HG03558 (cell line): ENCODE data around the gene SIX3.

ENCODE experiments used
- ATAC-seq: cut with Tn5 transposase; IDR thresholded peaks from one replicate; pipeline ENCODE4 v1.9.1; 2021; ENCODE audit warnings: moderate number of reproducible peaks; ENCODE audit not compliant: unreplicated experiment; ENCODE audit errors: extremely low read depth

The SIX3 gene

GRCh38 chr2:44954889-44955592, 13.5 kb downstream of the SIX3 start:
- no peak for ATAC-seq

GRCh38 chr2:44955593-44956392, 14.3 kb downstream of the SIX3 start:
- ATAC-seq, result no peak

- no peak for ATAC-seq
These were observed 15.3 kb downstream of the SIX3 start for GRCh38 chr2:44956843-44957242.

- no peak for ATAC-seq
These were observed 16.3 kb downstream of the SIX3 start for GRCh38 chr2:44957656-44958327.

GRCh38 chr2:44959855-44960254, 18.4 kb downstream of the SIX3 start:
- ATAC-seq, result no peak

GRCh38 chr2:44960871-44961270, 19.4 kb downstream of the SIX3 start:
- ATAC-seq, result no peak

GRCh38 chr2:44962176-44962695, 20.7 kb downstream of the SIX3 start:
- no peak for ATAC-seq

- no peak for ATAC-seq
These were observed 23.3 kb downstream of the SIX3 start for GRCh38 chr2:44964752-44965236.

- no peak for ATAC-seq
These were observed 24.2 kb downstream of the SIX3 start for GRCh38 chr2:44965684-44966083.

GRCh38 chr2:44967056-44967455, 25.6 kb downstream of the SIX3 start:
- ATAC-seq, result no peak

- ATAC-seq, result no peak
These were observed 26.4 kb downstream of the SIX3 start for GRCh38 chr2:44967727-44968432.

- ATAC-seq, result no peak
These were observed 28.4 kb downstream of the SIX3 start for GRCh38 chr2:44969936-44970335.

- ATAC-seq, result no peak
These were observed 29.4 kb downstream of the SIX3 start for GRCh38 chr2:44970846-44971450.

- ATAC-seq, result no peak
These were observed 31.5 kb downstream of the SIX3 start for GRCh38 chr2:44972771-44973535.

GRCh38 chr2:44974064-44974715, 32.7 kb downstream of the SIX3 start:
- no peak for ATAC-seq

- no peak for ATAC-seq
These were observed 34.3 kb downstream of the SIX3 start for GRCh38 chr2:44975571-44976450.

GRCh38 chr2:44979581-44979980, 38.1 kb downstream of the SIX3 start:
- ATAC-seq, result no peak
